ENCODE results near the gene TMEM238. TPM values are rescaled to one million over a fixed set of nuclear protein-coding genes. Genes with fewer than 3 reads are reported as not detected.
A peak's percentile ranks its signal among the peaks of the same experiment; 100 is the strongest.

Gene TMEM238
- total and polyA plus RNA-seq, 9 of the 15 experiments (the other 6 are each of a cell fraction or from before 2014, with no cell fraction given) = 0.18 to 5.1 (median 1.3) TPM; not detected in 4

GRCh38 chr19:55405638-55406037, 21.5 kb upstream of the TMEM238 start:
- Histone ChIP-seq H3K9me3 (replicated peaks; ENCODE audit: control insufficient read depth, insufficient read depth, low read depth, low read length) (peaks cover 17% of the 10 kb centered on the region), H3K36me3 (ENCODE audit: control insufficient read depth, insufficient read depth, low read length) (peaks cover 58% of the 10 kb centered on the region), H3K79me2 (ENCODE audit: control insufficient read depth, insufficient read depth, low read length) (peaks cover 49% of the 10 kb centered on the region), H3K27me3 (ENCODE audit: control insufficient read depth in 2 of 2, insufficient read depth in 2 of 2, low read length in 2 of 2) (no peaks in the 10 kb centered on the region), H4K20me1 (replicated peaks; ENCODE audit: control insufficient read depth, insufficient read depth, low read length) (peaks cover 38% of the 10 kb centered on the region), H3K9me1 (ENCODE audit: control insufficient read depth, insufficient read depth, low read length) (peaks cover 6% of the 10 kb centered on the region), H3K4me2 (ENCODE audit: insufficient read depth, low read length) (peak overlapping the region; percentile 96), H2AFZ (ENCODE audit: low read depth, low read length) (no peak overlapping the region), H3K27ac (ENCODE audit: extremely low read depth, low read depth, low read length) (no peak overlapping the region; the same call in 2 of the 3 replicates), H3K4me1 (replicated peaks in 1 of 2; ENCODE audit: control insufficient read depth in 2 of 2, insufficient read depth in 2 of 2, low read length in 2 of 2) (peaks cover 19 to 50% of the 10 kb centered on the region in 2 experiments), H3K9ac (ENCODE audit: insufficient read depth in 1 of 2, low read depth in 2 of 2, low read length in 2 of 2) (peak overlapping the region; percentile 95 to 99), H3K4me3 (peak overlapping the region; percentile 98)
- no TSS peak for BruUV-seq (replicated peaks)
- intact Hi-C loops (cut with micrococcal nuclease) = no loop called here
- 68% methylated on average over 5 of the region's 5 CpGs for WGBS (ENCODE audit: insufficient coverage, low coverage, missing lambda C conversion rate)
- FAIRE-seq (no peak), ATAC-seq (no peak), DNase-seq (ENCODE audit: extremely low read depth in 1 of 4, low spot score in 3 of 4) (no peak)
- in situ Hi-C loops (cut with MboI) = no loop called here
- CTCF ChIA-PET (ENCODE audit: low intra/inter-chr PET ratio) = no interaction called here
- POLR2A ChIA-PET = interaction anchor here (0.6 to 6.6 kb wide), 27 partner anchors 8 to 288 kb away, joined by 3 to 195 read pairs (median 3); partner anchors contain the start of genes NAT14, PPP1R12C, PPP6R1 and PTPRH
- TF ChIP-seq NEUROD1 (IDR thresholded peaks at IDR 0.05; ENCODE audit: borderline replicate concordance, low read depth, low read length, partially characterized antibody) (no peak), TFAP4 (CRISPR knock-in tag; IDR thresholded peaks at IDR 0.05; ENCODE audit: borderline replicate concordance) (0 out of 2 replicates have a peak, but pooled peaks have one; percentile 9), ZNF12 (CRISPR knock-in tag; IDR thresholded peaks at IDR 0.05) (0 out of 2 replicates have a peak, but pooled peaks have one; percentile 49), NELFE (IDR thresholded peaks at IDR 0.05; ENCODE audit: insufficient read depth, insufficient read length) (no peak), ATF3 (IDR thresholded peaks at IDR 0.05) (no peak), ATF3 (CRISPR knock-in tag; conservative IDR thresholded peaks at IDR 0.05) (no peak), RBBP5 (IDR thresholded peaks at IDR 0.05; ENCODE audit: borderline replicate concordance, insufficient read depth, low read length, poor library complexity, severe bottlenecking) (no peak), RBFOX2 (IDR thresholded peaks at IDR 0.05; ENCODE audit: low read depth, low read length) (peak; percentile 74), AFF4 (CRISPR knock-in tag; IDR thresholded peaks at IDR 0.05) (0 out of 2 replicates have a peak, but pooled peaks have one; percentile 77), ZNF282 (CRISPR knock-in tag; IDR thresholded peaks at IDR 0.05) (0 out of 2 replicates have a peak, but pooled peaks have one; percentile 54), ZKSCAN1 (IDR thresholded peaks at IDR 0.05; ENCODE audit: low read depth, low read length) (no peak), POLR2AphosphoS5 (IDR thresholded peaks at IDR 0.05; ENCODE audit: control insufficient read depth, insufficient read depth, low read depth, low read length) (peak; percentile 17; the same call in 1 of the 2 replicates), ETV5 (CRISPR knock-in tag; IDR thresholded peaks at IDR 0.05; ENCODE audit: low read depth) (peak; percentile 30; the same call in 1 of the 2 replicates), RBM15 (IDR thresholded peaks at IDR 0.05; ENCODE audit: insufficient read depth, low read length) (no peak), NR2C1 (IDR thresholded peaks at IDR 0.05) (no peak), NR2C1 (tag; IDR thresholded peaks at IDR 0.05) (no peak), HNRNPUL1 (IDR thresholded peaks at IDR 0.05; ENCODE audit: low read length) (0 out of 2 replicates have a peak, but pooled peaks have one; percentile 21), ZNF316 (IDR thresholded peaks at IDR 0.05) (no peak)

Measured in K562 (cell line).